ENCODE results near the gene PIGU. TPM values are rescaled to one million over a fixed set of nuclear protein-coding genes. Genes with fewer than 3 reads are reported as not detected.
A peak's percentile ranks its signal among the peaks of the same experiment; 100 is the strongest.

PIGU gene
- total and polyA plus RNA-seq, 7 donors = 9.5 to 34.2 (median 15.0) TPM

DNA sequence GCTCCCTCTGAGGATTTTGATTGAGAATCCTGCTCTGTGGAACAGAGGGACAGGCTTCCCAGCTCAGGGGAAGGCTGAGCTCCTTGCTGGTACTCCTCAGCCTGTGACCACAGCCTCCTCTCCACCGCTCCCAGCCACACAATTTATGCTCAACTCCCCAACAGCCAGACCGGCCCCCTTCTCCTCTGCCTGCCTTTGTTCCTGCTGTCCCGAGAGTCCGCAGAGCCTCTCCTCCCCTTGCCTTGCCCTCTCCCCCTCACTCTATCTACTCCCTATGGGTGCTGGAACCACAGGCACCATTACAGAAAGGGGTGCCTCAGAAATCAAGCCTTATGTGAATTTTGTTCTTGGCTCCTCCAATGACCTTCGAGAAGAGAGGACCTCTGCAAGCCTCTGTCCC lies 102.5 kb downstream of the PIGU start:
- intact Hi-C loops (cut with DNase I) = loop anchor here in 1 of 2 donors (10.0 kb wide), 1 partner anchor 180 kb away; no protein-coding TSS in a partner anchor

DNA sequence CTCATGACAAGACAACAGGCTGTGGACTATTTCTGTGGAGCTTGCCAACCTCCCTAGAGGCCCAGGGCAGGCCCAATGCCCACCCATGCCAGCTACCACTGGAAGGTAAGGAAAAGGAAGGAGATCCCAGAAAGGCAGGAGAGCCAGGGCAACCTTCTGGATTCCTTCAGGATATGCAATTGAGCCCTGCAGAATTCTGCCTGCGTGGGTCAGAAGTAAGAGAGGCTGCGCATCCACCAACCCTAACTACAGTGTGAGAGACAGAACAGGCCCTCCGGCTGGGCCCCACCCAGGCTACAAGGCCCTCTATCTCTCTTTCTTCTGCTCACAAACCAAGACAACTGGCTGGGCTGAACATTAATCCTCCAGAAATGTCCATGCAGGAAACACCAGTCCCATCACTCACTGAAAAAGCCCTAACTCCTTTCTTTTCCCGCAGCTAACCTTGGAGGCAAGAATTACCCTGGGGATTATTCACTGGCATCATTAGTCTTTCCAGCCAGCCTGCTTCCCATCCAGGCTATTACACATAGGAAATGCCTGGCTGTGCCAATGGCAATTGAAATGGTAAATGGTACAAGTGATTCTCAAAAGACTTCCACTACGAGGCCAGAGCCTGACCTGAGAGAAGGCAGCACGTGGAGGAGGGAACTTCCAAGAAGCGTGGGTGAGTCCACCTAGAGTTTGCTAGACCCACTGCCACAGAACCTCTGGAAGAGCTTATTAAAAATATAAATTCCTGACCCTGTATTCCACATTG lies 103.2 kb downstream of the PIGU start:
- H3K27ac ChIP-seq = no peak overlapping the region
- intact Hi-C loops (cut with DNase I) = loop anchor here in 1 of 2 donors (10.0 kb wide), 1 partner anchor 181 kb away; no protein-coding TSS in a partner anchor

More for the DNA sequence above, 102.5 kb downstream of the PIGU start:
- TF ChIP-seq, protein P1, sequence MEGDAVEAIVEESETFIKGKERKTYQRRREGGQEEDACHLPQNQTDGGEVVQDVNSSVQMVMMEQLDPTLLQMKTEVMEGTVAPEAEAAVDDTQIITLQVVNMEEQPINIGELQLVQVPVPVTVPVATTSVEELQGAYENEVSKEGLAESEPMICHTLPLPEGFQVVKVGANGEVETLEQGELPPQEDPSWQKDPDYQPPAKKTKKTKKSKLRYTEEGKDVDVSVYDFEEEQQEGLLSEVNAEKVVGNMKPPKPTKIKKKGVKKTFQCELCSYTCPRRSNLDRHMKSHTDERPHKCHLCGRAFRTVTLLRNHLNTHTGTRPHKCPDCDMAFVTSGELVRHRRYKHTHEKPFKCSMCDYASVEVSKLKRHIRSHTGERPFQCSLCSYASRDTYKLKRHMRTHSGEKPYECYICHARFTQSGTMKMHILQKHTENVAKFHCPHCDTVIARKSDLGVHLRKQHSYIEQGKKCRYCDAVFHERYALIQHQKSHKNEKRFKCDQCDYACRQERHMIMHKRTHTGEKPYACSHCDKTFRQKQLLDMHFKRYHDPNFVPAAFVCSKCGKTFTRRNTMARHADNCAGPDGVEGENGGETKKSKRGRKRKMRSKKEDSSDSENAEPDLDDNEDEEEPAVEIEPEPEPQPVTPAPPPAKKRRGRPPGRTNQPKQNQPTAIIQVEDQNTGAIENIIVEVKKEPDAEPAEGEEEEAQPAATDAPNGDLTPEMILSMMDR (IDR thresholded peaks at IDR 0.05) = no peak
- no peak for ATAC-seq
- Histone ChIP-seq H3K4me3 (no peak overlapping the region), H3K27ac (no peak overlapping the region), H3K9me3 (no peaks in the 10 kb centered on the region), H3K27me3 (ENCODE audit: insufficient read depth in 3 of 3, low read length in 2 of 3) (no peaks in the 10 kb centered on the region), H3K36me3 (ENCODE audit: insufficient read depth in 1 of 2, low read depth in 1 of 2) (peaks cover 0 to 44% of the 10 kb centered on the region in 2 donors), H3K4me1 (peaks cover 15% of the 10 kb centered on the region)
- 95 to 97% (median 96%) methylated on average over 5 of the region's 5 CpGs for WGBS, 3 donors
- DNase-seq = no peak

DNA sequence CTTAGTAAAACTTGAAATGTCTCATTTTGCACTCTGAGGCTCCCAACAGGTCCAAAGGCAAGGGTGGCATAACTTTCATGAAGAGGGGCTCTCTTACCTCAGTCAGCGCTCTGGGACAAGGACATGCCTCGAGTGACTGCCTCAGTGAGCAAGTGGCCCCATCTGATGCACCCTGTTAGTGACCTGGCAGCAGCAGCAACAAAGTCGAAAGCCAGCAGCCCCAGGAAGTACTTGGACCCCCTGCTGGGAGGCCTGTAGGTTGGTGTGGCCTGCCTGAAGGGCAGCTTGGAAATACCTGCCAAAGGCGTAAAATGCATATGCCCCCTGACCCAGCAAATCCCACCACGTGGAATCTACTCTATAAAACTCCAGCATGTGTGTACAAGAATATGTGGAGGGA lies 105.1 kb downstream of the PIGU start:
- peaks cover 0 to 48% of the 10 kb centered on the region in 2 donors for H3K36me3 ChIP-seq (ENCODE audit: insufficient read depth in 1 of 2, low read depth in 1 of 2)
- no peaks in the 10 kb centered on the region for H3K4me1 ChIP-seq
- H3K27ac ChIP-seq = no peak overlapping the region
- intact Hi-C loops (cut with DNase I) = loop anchor here in 1 of 2 donors (10.0 kb wide), 1 partner anchor 183 kb away; no protein-coding TSS in a partner anchor
- ATAC-seq (no peak), DNase-seq (no peak)
- WGBS, 3 donors = 87 to 92% (median 88%) methylated on average over 5 of the region's 5 CpGs
- TF ChIP-seq, protein P1 (IDR thresholded peaks at IDR 0.05) = no peak
- H3K27me3 ChIP-seq (ENCODE audit: insufficient read depth in 3 of 3, low read length in 2 of 3) = no peaks in the 10 kb centered on the region
- H3K9me3 ChIP-seq = no peaks in the 10 kb centered on the region
- no peak overlapping the region for H3K4me3 ChIP-seq

More for the DNA sequence above, 103.2 kb downstream of the PIGU start:
- H3K27me3 ChIP-seq (ENCODE audit: insufficient read depth in 3 of 3, low read length in 2 of 3) = no peaks in the 10 kb centered on the region
- no peaks in the 10 kb centered on the region for H3K9me3 ChIP-seq
- TF ChIP-seq, protein P1 (IDR thresholded peaks at IDR 0.05) = no peak
- 89 to 93% (median 90%) methylated on average over 7 of the region's 7 CpGs for WGBS, 3 donors
- H3K4me3 ChIP-seq = no peak overlapping the region
- DNase-seq (no peak), ATAC-seq (no peak)
- H3K36me3 ChIP-seq (ENCODE audit: insufficient read depth in 1 of 2, low read depth in 1 of 2) = peaks cover 0 to 44% of the 10 kb centered on the region in 2 donors
- H3K4me1 ChIP-seq = peaks cover 8% of the 10 kb centered on the region

DNA sequence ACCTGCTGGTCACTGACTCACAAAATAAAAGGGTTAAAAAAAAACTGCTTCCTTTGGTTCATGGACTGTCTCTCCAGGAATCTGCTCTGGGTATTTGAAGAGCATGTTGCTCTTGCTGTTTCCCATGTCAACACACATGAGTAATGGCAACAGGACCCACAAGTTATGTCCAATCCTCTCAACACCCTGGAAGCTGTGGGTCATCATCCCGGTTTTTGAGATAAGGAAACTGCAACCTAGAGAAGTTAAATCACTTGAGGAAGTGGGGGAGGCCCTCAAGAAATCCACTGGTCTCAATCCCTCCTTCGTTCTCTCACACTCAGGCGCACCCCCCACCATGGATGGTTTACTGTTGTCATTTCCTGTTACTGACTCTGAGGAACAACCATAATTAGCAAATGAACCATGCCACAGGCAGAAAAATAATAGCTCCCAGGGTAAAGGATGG lies 106.0 kb downstream of the PIGU start:
- H3K4me3 ChIP-seq = no peak overlapping the region
- DNase-seq (no peak), ATAC-seq (peak in 1 of 4 donors; percentile 52)
- no peaks in the 10 kb centered on the region for H3K9me3 ChIP-seq
- intact Hi-C loops (cut with DNase I) = loop anchor here in 1 of 2 donors (10.0 kb wide), 1 partner anchor 184 kb away; no protein-coding TSS in a partner anchor
- H3K36me3 ChIP-seq (ENCODE audit: insufficient read depth in 1 of 2, low read depth in 1 of 2) = peaks cover 0 to 50% of the 10 kb centered on the region in 2 donors
- H3K27ac ChIP-seq = no peak overlapping the region
- no peaks in the 10 kb centered on the region for H3K27me3 ChIP-seq (ENCODE audit: insufficient read depth in 3 of 3, low read length in 2 of 3)
- 53 to 70% (median 61%) methylated on average over 3 of the region's 3 CpGs for WGBS, 3 donors
- H3K4me1 ChIP-seq = no peaks in the 10 kb centered on the region
- TF ChIP-seq, protein P1 (IDR thresholded peaks at IDR 0.05) = no peak

All from psoas muscle (tissue), 8 donors.